HG02973 (cell line): ENCODE measurements around the gene WDR59.
"Not testable (repeated sequence)": the region's sequence is repeated elsewhere in the genome, so short reads cannot be mapped to it uniquely, and the experiment has no call there.

Experiments used
- ATAC-seq: cut with Tn5 transposase; IDR thresholded peaks from one replicate; pipeline ENCODE4 v1.9.1; 2021; ENCODE audit warnings: moderate library complexity; ENCODE audit not compliant: unreplicated experiment

Gene WDR59

DNA sequence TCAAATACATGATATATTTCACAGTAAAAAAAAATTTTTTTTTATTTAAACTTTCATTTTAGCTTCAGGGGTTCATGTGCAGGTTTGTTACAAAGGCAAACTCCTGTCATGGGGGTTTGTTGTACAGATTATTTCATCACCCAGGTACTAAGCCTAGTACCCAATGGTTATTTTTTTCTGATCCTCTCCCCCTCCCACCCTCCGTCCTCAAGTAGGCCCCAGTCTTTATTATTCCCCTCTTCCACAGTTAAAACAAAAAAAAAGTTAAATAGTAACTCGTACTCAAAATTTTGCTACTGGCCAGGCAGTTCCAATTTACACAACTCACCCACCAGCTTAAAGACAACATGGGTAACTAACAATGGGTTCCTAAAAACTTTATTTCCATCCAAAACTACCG is 63.9 kb downstream of the WDR59 start:
- ATAC-seq, result no peak

DNA sequence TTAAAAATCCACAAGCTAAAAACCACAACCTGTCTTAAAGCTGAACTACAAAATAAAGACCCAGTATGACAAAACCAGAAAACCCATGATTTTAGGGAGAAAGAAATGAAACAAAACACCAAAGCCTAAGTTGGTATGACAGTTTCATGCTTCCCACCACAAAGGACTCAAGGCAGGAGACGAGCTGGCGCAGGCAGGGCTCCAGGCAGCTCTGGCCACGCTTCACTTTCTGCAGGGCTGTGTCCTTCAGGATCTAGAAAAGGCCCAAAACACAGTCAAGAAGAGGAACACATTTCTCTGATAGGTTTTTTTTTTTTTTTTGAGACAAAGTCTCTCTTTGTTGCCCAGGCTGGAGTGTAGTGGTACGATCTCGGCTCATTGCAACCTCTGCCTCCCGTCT is 75.3 kb downstream of the WDR59 start:
- no peak for ATAC-seq

GRCh38 chr16:74908759-74909158 is 76.2 kb downstream of the WDR59 start:
- not testable (repeated sequence) for ATAC-seq

- ATAC-seq, result no peak
Observed at GRCh38 chr16:74903901-74904678, 80.8 kb downstream of the WDR59 start.

DNA sequence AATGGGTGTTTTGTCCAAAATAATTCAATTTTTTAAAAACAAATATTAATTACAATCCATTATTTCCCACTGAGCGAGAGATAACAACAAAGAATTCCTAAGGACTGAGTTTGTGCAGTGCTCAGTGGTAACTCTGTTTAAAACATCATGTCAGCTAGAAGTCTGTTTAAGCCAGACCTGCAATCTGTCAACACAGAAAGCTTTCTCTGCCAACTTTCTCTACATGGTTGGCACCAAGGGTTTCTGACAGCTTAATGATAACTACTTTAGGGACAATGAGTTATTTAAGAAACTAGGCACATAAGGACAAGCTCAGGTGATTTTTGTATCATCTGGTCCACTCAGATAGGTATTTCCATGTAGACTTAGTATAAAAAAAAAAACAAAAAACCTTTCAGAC is 81.8 kb downstream of the WDR59 start:
- no peak for ATAC-seq

DNA sequence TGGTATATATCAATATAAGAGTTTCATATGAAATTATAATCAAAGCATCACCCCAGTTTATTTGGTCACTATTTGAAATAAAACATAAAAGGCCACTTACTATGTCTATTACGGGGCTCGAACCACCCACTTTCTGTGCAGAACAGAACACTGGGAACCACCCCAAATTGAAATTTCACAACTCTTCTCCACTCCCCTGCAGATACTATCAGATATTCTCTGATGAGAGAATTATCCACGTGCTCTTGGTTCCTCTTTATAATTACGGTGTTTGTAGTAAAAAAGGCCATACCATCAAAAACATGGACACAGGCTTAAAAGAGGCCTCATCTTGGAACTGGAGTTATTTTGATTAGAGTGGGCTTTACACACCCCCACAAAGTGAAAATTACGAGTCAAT is 82.8 kb downstream of the WDR59 start:
- no peak for ATAC-seq

- no peak for ATAC-seq
Observed at GRCh38 chr16:74901606-74902005, 83.3 kb downstream of the WDR59 start.

- ATAC-seq, result no peak
Observed at GRCh38 chr16:74899816-74900215, 85.1 kb downstream of the WDR59 start.

GRCh38 chr16:74898659-74899058 is 86.3 kb downstream of the WDR59 start:
- ATAC-seq, result no peak

DNA sequence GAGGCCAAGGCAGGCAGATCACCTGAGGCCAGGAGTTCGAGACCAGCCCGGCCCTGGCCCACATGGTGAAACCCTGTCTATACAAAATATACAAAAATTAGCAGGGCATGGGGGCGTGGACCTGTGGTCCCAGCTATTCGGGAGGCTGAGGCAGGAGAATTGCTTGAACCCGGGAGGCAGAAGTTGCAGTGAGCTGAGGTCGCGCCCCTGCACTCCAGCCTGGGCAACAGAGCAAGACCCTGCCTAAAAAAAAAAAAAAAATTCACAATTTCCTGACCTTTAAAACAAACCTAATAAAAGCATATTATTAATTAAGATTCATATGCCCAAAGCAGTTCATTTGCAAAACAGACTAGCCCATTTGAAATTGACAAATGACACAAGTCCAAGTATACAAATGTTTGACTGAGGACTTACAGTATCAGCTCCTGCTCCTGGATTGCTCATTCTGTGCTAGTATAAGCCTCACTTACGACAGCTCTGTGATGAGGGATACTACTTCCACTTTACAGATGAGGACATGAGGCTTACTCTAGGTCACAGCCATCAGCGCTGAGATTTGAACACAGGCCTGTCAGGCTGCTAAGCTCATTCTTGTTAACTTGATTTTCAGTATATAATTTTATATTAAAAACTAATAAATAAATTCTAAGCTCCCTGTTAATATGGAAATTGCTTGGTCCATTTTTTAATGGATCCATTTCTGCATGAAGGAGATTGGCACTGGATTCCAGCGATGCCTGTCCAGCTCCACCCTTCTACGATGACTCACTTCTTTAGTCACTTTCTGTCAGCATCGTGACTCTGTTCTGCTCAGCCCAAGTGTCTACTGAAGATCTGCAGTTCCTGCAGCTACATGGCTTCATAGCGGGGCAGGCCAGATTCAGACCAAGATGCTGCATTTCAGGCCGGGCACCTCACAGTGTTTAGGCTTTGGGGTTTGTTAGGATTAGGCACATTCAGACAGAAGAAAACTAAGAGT is 88.2 kb downstream of the WDR59 start:
- ATAC-seq, result no peak

GRCh38 chr16:74893541-74893940 is 91.4 kb downstream of the WDR59 start:
- ATAC-seq, result no peak

- peak; percentile 97 for ATAC-seq
Observed at GRCh38 chr16:74892574-74893461, 92.1 kb downstream of the WDR59 start.

- ATAC-seq, result no peak
Observed at GRCh38 chr16:74888888-74889287, 96.0 kb downstream of the WDR59 start.

- no peak for ATAC-seq
Observed at GRCh38 chr16:74888232-74888862, 96.6 kb downstream of the WDR59 start.

DNA sequence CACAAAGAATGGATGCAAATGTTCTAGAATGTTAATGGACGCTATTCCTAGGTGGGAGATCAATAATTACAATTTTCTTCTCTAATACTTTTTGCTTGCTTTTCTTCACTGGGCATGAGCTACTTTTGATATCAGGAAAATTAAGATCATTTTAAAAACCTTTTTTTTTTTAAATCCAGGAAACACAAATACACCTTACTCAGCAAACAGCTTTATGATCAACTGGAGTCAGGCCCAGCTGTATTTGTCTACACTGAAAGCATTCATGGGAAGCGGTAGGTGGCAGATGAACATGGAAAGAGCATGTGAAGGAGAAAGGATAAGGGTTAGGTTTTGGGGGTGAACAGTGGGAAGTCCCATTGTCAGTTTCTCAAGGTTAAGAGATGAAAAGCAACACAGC is 97.8 kb downstream of the WDR59 start:
- ATAC-seq, result no peak

- ATAC-seq, result no peak
Observed at GRCh38 chr16:74877706-74878105, 107.2 kb downstream of the WDR59 start.

DNA sequence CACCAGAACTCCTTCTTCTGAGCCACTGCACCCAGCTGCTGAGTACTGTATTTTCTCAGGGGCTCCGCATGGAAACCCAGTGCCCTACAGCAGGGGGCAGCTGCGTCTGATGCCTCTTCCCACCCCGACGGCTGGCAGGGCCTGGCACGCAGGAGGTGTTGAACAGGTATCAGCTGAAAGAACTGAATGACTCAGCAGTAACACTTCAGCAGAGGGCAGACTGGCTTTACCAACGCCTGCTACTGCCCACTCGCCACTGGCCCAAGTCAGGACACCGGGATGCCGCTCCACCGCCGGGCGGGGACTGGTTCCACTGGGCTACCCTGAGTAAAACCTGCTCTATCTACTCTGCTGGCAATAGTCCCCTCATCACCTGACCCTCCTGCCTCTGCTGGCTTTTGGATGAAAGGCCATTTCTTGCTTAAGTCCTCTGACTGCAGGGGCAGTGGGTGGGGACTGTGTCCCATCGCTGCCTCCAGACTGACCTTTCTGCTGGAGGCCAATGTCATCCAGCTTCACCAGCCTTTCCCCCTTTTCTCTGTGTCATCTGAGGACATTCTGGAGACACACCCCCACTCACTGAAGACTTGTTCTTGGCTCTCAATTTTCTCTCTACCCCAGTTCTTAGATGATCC is 109.9 kb downstream of the WDR59 start:
- ATAC-seq, result no peak

GRCh38 chr16:74874123-74874522 is 110.8 kb downstream of the WDR59 start:
- no peak for ATAC-seq

- ATAC-seq, result no peak
Observed at GRCh38 chr16:74872302-74872701, 112.6 kb downstream of the WDR59 start.

DNA sequence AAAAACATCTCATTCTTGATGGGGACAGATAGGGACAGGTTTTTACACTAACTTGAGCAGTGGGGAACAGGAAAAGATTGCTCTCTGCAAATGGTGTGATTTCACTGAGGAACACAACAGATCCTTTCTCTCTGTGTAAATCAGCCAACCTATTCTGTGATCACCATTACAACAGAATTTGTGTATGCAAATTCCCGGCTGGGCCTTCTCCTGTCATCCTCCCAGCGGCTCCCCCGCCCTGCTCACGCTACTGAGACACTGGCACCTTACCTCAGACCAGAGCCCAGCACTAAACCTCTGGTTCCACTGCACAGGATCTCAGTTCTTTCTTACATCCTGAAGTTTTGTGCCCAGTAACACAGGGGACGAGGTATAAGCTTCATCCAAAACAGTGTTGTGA is 113.3 kb downstream of the WDR59 start:
- ATAC-seq, result no peak
